HG03280 (cell line): ENCODE data around the gene PRKAG2.
"Not testable (repeated sequence)": the region's sequence is repeated elsewhere in the genome, so short reads cannot be mapped to it uniquely, and the experiment has no call there.

Experiments used
- ATAC-seq: cut with Tn5 transposase; IDR thresholded peaks from one replicate; pipeline ENCODE4 v1.9.1; 2021; ENCODE audit warnings: mild to moderate bottlenecking, moderate library complexity; ENCODE audit not compliant: unreplicated experiment

PRKAG2 gene

GRCh38 chr7:151806204-151806603 is 70.7 kb downstream of the PRKAG2 start:
- ATAC-seq, result no peak

GRCh38 chr7:151805191-151805590 is 71.7 kb downstream of the PRKAG2 start:
- no peak for ATAC-seq

- ATAC-seq, result no peak
Observed at GRCh38 chr7:151804756-151805155, 72.2 kb downstream of the PRKAG2 start.

GRCh38 chr7:151803841-151804240 is 73.1 kb downstream of the PRKAG2 start:
- no peak for ATAC-seq

- ATAC-seq, result no peak
Observed at GRCh38 chr7:151802469-151802846, 74.5 kb downstream of the PRKAG2 start.

GRCh38 chr7:151801782-151802468 is 75.0 kb downstream of the PRKAG2 start:
- no peak for ATAC-seq

GRCh38 chr7:151801291-151801690 is 75.6 kb downstream of the PRKAG2 start:
- no peak for ATAC-seq

GRCh38 chr7:151800861-151801260 is 76.1 kb downstream of the PRKAG2 start:
- ATAC-seq, result no peak

GRCh38 chr7:151800391-151800790 is 76.5 kb downstream of the PRKAG2 start:
- no peak for ATAC-seq

- no peak for ATAC-seq
Observed at GRCh38 chr7:151799506-151799905, 77.4 kb downstream of the PRKAG2 start.

GRCh38 chr7:151798851-151799448 is 78.0 kb downstream of the PRKAG2 start:
- no peak for ATAC-seq

GRCh38 chr7:151797667-151798307 is 79.1 kb downstream of the PRKAG2 start:
- ATAC-seq, result not testable (repeated sequence)

- no peak for ATAC-seq
Observed at GRCh38 chr7:151796871-151797537, 79.9 kb downstream of the PRKAG2 start.

- ATAC-seq, result no peak
Observed at GRCh38 chr7:151796091-151796870, 80.6 kb downstream of the PRKAG2 start.

- ATAC-seq, result peak; percentile 70
Observed at GRCh38 chr7:151795168-151795811, 81.6 kb downstream of the PRKAG2 start.

- ATAC-seq, result no peak
Observed at GRCh38 chr7:151794508-151795167, 82.3 kb downstream of the PRKAG2 start.

GRCh38 chr7:151793991-151794507 is 82.9 kb downstream of the PRKAG2 start:
- no peak for ATAC-seq

- ATAC-seq, result no peak
Observed at GRCh38 chr7:151793531-151793951, 83.4 kb downstream of the PRKAG2 start.

- ATAC-seq, result no peak
Observed at GRCh38 chr7:151792636-151793035, 84.3 kb downstream of the PRKAG2 start.

- no peak for ATAC-seq
Observed at GRCh38 chr7:151792086-151792485, 84.8 kb downstream of the PRKAG2 start.
